D721Med (cell line): ENCODE results near the gene CFAP73.
A peak's percentile ranks its signal among the peaks of the same experiment; 100 is the strongest.

Experiments used
- DNase-seq: peaks from one replicate; pipeline ENCODE4 v3.0.0; 2011; ENCODE audit warnings: low spot score; ENCODE audit not compliant: insufficient read length
- FAIRE-seq: peaks from 2 replicates; lab custom pipeline; 2011; peaks lifted over from hg19 to GRCh38; lab: Jason Lieb, UNC
- TF ChIP-seq, protein P1 (sequence below): IDR thresholded peaks from 2 replicates; pipeline ENCODE4 v1.5.1; 2012; ENCODE audit warnings: mild to moderate bottlenecking, control low read depth; ENCODE audit not compliant: insufficient read depth; ENCODE audit errors: missing control alignments

CFAP73 gene

DNA sequence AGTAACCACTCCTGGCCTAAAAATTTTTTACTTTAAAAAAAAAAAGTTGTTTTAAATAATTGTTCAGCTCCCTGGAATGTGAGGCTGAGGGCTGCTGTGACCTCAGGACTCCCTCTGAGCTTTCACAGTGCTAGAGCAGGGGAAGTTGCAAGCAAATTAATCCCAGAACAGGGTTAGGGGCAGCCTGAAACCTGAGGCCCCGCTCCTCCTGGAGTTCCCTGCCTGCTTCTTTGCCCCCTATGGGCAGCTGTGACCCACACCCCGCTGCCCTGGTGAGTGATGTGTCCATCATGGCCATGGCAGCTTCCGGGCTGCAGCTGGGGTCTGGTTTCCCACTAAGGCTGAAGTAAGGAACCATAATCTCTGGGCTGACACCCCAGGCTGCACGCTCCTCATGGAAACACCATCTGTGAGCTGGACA, 45.5 kb downstream of the CFAP73 start:
- TF ChIP-seq, protein P1, sequence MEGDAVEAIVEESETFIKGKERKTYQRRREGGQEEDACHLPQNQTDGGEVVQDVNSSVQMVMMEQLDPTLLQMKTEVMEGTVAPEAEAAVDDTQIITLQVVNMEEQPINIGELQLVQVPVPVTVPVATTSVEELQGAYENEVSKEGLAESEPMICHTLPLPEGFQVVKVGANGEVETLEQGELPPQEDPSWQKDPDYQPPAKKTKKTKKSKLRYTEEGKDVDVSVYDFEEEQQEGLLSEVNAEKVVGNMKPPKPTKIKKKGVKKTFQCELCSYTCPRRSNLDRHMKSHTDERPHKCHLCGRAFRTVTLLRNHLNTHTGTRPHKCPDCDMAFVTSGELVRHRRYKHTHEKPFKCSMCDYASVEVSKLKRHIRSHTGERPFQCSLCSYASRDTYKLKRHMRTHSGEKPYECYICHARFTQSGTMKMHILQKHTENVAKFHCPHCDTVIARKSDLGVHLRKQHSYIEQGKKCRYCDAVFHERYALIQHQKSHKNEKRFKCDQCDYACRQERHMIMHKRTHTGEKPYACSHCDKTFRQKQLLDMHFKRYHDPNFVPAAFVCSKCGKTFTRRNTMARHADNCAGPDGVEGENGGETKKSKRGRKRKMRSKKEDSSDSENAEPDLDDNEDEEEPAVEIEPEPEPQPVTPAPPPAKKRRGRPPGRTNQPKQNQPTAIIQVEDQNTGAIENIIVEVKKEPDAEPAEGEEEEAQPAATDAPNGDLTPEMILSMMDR, result no peak
- FAIRE-seq, result no peak
- DNase-seq, result no peak

DNA sequence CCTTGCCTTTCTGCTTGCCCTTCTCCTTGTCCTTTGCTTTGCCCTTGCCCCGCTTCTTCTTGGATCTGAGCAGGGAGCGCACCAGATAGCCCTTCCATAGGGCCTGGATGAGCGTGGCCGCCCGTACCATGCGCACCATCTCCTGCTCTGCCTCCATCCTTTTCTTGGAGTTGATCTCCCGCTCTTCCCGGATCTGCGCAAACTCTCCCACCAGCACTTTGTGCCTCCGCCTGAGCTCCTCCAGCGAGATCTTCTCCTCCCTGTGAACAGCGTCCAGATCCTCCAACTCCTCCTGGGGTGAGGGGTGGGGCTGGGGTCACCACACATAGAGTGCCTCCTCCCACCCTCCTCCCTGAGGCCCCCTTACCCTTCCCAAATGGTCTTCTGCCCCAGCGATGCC, 46.1 kb downstream of the CFAP73 start:
- FAIRE-seq, result no peak
- TF ChIP-seq, protein P1, result no peak
- DNase-seq, result no peak

DNA sequence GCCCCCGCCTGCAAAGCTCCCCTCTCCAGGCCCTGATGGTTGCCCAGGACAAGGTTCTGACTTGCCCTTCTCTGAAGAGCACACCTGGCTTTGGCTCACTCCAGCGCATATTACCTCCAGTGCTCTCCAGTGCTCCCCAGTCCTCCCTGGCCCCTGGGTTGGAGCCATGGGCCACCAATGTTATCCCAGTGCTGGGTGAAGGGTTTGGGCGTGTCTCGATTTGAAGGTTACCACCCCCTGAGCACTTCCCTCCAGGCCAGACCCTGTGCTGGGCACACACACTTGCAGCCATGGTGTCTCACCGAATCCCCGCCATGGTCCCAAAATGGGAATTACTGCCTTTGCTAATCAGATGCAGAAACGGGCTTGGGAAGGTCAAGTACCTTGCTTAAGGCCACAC, 47.1 kb downstream of the CFAP73 start:
- no peak for FAIRE-seq
- TF ChIP-seq, protein P1, result no peak

GRCh38 chr12:113196990-113197389, 47.5 kb downstream of the CFAP73 start:
- FAIRE-seq (no peak), DNase-seq (peak; percentile 62)
- TF ChIP-seq, protein P1, result peak; percentile 44

More for the DNA sequence above, 47.1 kb downstream of the CFAP73 start:
- DNase-seq, result no peak

- FAIRE-seq (no peak), DNase-seq (no peak)
- TF ChIP-seq, protein P1, result no peak
Measured at GRCh38 chr12:113197518-113198077, 48.1 kb downstream of the CFAP73 start.

DNA sequence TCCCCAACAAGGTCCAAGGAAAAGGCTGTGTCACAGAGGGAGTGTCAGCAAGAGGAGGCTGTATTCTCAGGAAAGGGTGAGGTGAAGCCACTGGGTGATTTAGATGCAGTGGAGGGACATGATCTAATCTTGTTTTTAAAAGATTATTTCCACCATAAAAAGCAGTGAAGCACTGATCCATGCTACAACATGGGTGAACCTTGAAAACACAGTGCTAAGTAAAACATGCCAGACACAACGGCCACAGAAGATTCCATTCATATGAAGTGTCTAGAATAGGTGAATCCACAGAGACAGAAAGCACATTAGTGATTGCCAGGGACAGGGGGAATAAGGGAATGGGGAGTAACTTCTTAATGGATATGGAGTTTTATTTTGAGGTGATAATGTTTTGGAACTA, 48.8 kb downstream of the CFAP73 start:
- FAIRE-seq (no peak), DNase-seq (no peak)

DNA sequence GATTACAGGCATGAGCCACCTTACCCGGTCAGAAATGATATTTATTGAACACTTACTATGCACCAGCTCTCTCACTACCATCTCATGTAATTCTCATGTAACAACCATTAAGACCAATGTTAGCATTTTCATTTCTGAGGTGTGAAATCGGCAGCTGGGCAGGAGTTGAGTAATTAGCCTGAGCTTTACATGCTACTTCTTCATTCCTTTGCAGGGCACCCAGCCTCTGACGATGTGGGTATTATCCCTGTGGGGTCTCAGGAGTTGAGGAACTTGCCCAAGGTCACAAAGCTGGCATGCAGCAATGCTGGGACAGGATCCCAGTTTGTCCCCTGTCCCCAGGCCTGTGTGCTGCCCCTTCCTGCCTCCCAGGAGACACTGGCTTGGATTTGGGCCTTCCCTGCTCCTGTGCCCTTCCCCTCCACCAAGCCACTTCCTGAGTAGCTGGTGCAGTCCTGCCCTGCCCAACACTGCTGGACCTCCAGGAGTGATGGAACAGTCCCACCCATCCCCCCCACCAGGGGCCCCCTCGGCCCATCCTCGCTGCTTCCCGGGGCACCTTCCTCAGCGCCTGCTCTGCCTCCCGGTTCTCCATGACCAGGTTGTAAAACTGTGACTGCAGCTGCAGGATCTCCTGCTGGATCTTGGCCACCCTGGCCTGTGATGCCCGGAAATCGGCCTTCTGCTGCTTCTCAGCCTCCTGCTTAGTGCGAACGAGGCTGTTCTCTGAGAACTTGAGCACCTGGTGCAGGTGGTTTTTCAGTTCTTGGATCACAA, 50.7 kb downstream of the CFAP73 start:
- FAIRE-seq (no peak), DNase-seq (no peak)
- TF ChIP-seq, protein P1, result no peak

More for the DNA sequence above, 48.8 kb downstream of the CFAP73 start:
- TF ChIP-seq, protein P1, result no peak
